ENCODE measurements around the gene PGM5.

GRCh38 chr9:68551191-68551590 lies 194.8 kb downstream of the PGM5 start:
- TF ChIP-seq EZH2phosphoT487 (IDR thresholded peaks at IDR 0.05; ENCODE audit: borderline replicate concordance, low read length) = no peak
- TF ChIP-seq CTCF (conservative IDR thresholded peaks at IDR 0.05; ENCODE audit: low read depth, low read length) = no peak

All from PC-3 (cell line).